ENCODE measurements around the gene PHRF1.
"Not testable (repeated sequence)": the region's sequence is repeated elsewhere in the genome, so short reads cannot be mapped to it uniquely, and the experiment has no call there.

Gene PHRF1

GRCh38 chr11:637333-637592, 61.0 kb downstream of the PHRF1 start:
- DNase-seq: no peak

- no peak for DNase-seq
Measured at GRCh38 chr11:637593-638521, 61.6 kb downstream of the PHRF1 start.

GRCh38 chr11:638631-639331, 62.5 kb downstream of the PHRF1 start:
- DNase-seq: no peak

DNA sequence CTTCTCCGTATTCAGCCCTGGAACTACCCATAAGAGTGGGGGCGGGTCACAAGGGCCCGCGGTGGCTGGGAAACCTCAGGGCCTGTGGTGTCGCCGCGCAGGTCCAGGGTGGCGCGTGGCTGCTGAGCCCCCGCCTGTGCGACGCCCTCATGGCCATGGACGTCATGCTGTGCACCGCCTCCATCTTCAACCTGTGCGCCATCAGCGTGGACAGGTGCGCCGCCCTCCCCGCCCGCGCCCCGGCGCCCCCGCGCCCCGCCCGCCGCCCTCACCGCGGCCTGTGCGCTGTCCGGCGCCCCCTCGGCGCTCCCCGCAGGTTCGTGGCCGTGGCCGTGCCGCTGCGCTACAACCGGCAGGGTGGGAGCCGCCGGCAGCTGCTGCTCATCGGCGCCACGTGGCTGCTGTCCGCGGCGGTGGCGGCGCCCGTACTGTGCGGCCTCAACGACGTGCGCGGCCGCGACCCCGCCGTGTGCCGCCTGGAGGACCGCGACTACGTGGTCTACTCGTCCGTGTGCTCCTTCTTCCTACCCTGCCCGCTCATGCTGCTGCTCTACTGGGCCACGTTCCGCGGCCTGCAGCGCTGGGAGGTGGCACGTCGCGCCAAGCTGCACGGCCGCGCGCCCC, 63.2 kb downstream of the PHRF1 start:
- DNase-seq: no peak

DNA sequence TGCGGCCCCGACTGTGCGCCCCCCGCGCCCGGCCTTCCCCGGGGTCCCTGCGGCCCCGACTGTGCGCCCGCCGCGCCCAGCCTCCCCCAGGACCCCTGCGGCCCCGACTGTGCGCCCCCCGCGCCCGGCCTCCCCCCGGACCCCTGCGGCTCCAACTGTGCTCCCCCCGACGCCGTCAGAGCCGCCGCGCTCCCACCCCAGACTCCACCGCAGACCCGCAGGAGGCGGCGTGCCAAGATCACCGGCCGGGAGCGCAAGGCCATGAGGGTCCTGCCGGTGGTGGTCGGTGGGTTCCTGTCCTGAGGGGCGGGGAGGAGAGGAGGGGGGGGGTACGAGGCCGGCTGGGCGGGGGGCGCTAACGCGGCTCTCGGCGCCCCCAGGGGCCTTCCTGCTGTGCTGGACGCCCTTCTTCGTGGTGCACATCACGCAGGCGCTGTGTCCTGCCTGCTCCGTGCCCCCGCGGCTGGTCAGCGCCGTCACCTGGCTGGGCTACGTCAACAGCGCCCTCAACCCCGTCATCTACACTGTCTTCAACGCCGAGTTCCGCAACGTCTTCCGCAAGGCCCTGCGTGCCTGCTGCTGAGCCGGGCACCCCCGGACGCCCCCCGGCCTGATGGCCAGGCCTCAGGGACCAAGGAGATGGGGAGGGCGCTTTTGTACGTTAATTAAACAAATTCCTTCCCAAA, 63.9 kb downstream of the PHRF1 start:
- DNase-seq: no peak

DNA sequence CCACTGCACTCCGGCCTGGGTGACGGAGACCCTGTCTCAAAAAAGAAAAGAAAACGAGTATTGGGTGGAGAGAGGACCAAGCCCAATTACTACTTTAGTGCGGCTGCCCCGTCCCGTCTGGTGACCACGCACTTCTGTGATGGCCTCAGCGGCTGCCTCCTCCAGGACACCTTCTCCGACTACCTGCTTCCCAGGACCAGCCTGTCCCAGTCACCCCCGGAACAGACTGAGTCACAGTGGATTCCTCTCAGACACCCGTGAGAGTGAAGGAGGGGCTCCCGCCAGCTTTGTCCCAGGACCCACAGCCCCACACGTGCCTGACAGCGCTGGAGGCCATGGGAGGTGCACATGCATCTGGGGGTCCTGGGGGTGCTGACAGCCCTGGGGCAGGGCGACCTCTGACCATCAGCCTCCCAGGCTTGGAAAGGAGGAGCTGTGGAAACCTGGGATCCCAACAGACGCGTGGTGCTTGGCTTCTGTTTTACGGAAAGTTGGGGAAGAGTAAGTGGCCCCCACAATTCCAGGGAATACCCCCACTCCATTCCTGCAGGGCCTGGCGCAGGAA, 65.6 kb downstream of the PHRF1 start:
- no peak for DNase-seq

GRCh38 chr11:643366-643765, 67.1 kb downstream of the PHRF1 start:
- no peak for DNase-seq

- DNase-seq: no peak
Measured at GRCh38 chr11:643849-644738, 67.8 kb downstream of the PHRF1 start.

DNA sequence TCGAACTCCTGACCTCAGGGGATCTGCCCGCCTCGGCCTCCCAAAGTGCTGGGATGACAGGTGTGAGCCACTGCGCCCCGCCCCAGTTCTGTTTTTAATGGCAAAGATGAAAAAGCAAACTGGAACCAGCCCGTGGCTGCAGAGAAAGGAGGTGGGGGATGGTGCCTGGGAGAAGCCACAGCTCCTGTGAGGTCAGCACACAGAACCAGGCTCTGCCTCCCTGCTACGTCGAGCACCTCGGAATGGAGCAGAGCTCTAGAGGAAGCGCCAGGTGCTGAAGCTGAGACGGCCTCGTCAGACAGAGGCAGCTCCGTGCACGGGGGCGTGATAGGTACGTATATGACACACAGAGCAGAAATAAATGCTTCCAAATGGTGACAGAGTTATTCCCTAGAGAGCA, 69.3 kb downstream of the PHRF1 start:
- DNase-seq: no peak

DNA sequence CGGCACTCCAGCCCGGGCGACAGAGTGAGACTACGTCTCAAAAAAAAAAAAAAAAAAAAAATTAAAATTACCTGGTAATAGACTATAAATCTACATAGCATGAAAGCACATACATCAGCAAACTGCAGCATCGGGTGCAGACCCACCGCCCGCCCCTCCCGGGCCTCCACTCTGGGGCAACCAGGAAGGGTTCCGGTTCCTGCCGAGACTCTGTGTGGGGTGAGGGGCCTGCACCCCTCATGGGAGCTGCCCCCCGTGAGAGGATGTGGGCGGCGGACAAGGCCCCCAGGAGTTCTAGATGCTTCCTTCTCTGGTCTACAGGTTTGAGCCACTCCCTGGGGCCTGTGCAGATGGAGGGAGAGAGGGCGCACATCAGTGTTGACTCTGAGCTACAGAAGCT, 69.9 kb downstream of the PHRF1 start:
- no peak for DNase-seq

DNA sequence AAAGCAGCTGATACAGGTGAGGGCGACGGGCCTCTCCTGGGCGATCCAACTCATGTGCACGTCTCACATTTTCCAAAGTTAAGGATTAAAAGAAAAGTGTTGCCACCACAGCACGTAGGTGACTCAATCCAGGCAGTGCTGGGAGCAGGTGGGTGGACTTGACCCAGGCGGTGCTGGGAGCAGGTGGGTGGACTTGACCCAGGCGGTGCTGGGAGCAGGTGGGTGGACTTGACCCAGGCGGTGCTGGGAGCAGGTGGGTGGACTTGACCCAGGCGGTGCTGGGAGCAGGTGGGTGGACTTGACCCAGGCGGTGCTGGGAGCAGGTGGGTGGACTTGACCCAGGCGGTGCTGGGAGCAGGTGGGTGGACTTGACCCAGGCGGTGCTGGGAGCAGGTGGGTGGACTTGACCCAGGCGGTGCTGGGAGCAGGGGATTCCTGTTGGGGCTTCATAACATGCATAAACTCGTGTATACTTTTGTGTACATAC, 71.4 kb downstream of the PHRF1 start:
- not testable (repeated sequence) for DNase-seq

- no peak for DNase-seq
Measured at GRCh38 chr11:650482-650881, 74.2 kb downstream of the PHRF1 start.

GRCh38 chr11:653136-653535, 76.9 kb downstream of the PHRF1 start:
- not testable (repeated sequence) for DNase-seq

DNA sequence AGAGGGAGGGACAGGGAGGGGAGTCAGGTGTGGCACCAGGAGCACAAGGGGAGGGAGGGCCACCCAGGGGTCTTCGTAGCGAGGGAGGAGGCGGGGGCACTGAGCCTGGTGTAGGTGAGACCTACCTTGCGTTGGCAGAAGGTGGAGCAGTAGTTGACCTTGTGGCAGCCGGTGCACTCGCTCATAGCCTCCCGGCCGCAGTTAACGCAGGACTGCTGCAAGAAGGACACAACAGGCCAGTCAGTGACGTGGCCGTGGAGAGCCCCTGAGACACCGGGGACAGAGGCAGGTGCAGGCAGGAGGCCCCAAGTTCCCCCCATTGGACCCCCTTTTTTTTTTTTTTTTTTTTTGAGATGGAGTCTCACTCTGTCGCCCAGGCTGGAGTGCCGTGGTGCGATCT, 77.6 kb downstream of the PHRF1 start:
- no peak for DNase-seq

DNA sequence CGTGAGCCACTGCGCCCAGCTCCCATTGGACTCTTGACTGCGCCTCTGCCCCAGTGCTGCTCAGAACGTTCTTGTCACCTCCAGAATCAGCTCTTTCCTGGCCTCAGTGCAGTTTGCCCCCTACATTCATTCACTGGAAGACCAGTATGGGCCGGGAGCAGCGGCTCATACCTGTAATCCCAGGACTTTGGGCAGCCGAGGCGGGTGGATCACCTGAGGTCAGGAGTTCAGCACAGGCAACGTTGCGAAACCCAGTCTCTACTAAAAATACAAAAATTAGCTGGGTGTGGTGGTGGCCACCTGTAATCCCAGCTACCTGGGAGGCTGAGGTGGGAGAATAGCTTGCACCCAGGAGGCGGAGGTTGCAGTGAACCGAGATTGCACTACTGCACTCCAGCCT, 78.2 kb downstream of the PHRF1 start:
- not testable (repeated sequence) for DNase-seq

DNA sequence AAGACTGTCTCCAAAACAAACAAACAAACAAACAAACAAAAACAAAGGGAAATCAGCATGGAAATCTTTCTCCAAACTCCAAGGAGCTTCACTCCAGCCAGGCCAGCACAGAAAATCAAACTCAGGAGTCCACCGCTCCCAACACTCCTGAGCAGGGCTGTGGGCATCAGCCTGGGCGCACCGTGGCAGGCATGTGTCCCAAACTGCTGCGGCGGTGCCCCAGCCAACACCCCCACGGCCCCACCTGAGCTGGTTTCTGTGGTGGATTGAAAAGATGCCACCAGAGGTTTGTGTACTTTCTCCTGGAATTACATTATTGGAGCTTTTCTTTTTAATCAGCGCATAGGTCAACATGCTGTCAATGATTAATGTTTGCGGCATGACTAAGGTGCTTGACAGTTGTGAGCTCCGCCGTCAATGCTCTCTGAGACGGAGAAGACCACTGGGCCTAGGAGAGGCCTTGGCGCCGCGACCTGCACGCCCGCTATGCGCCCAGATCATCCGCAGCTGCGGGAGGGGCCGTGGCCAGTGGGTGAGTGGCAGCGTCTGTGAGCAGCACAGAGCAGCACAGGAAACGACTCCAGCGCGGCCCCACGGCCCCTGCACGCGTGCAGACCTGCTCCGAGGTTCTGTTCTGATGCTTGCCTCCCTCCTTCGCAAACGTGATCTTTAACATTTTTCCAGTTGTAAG, 78.9 kb downstream of the PHRF1 start:
- DNase-seq: no peak

DNA sequence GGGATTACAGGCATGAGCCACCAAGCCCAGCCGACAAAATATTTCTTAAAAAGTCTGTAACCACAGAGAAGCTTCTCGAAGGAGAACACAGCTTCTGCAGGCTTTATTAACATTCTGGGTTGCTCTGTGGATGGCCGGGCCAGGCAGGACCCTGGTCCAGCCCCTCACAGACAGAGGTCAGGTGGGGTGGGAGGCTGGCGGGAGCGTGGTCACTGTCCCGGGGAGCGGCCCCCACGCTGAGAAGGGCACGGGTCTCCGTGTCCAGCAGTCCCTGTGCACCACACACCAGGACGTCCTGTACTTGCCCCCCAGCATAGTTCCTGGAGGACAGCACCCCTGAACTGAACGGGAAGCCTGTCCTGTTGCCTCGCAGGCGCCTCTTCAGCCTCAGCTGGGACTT, 80.2 kb downstream of the PHRF1 start:
- DNase-seq: no peak

DNA sequence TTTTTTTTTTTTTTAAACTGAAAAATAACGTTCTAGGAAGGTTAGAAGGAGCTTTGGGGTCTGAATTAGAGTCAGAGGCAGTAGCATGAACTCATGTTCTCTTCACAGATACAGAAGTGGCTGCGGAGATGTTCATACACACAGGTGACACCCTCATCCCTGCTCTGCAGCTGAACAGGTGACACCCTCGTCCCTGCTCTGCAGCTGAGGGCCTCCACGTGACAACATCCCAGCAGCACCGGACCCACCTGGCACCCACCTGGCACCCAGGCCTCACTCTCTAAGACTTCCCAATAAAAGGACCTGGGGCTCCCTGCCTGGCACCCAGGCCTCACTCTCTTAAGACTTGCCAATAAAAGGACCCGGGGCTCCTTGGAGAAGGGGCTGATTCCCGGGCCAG, 80.6 kb downstream of the PHRF1 start:
- DNase-seq: no peak

DNA sequence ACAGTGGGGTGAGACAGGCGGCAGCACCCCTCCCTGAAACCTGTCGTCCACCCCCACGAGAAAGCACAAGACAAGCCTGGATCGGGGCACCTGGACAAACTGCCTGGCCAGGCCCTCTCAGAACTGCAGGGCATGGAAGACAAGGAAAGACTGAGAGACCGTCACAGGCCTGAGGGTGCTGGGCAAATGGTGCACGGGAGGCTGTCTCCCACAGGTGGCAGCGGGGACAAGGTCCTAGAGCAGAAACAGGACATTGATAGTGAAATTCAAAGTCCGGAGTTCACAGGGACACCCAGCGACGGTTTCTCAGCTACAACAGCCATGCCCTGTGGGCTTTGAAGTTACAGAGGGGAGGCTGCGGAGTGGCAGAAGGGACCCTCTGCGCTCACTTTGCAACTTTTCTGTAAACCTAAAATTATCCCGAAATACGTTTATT, 81.4 kb downstream of the PHRF1 start:
- no peak for DNase-seq

GRCh38 chr11:659532-660085, 83.3 kb downstream of the PHRF1 start:
- no peak for DNase-seq

DNA sequence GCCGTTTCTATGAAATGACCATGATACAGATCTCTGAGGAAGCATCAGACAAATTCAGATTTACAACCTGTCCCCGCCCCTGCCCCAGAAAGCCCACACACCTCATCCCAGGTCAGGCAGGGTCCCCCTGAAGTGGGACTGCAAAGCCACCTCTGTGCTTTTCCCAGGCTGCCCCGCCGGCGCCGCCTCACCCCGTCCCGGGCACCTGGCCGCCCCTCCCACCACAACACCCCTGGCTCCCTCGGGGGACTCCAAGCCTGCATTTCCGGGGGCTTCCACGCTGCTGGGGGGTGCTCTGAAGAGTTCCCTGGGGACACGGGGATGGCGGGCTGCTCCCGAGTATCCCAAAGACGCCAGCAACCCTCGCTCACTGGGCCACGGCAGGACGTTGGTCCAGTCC, 84.0 kb downstream of the PHRF1 start:
- no peak for DNase-seq
